GM21423 (cell line): ENCODE data around the gene SH3TC1.

Experiments used
- ATAC-seq: cut with Tn5 transposase; IDR thresholded peaks from one replicate; pipeline ENCODE4 v1.9.1; 2021; ENCODE audit warnings: mild to moderate bottlenecking, moderate library complexity; ENCODE audit not compliant: unreplicated experiment

Gene SH3TC1

GRCh38 chr4:8274066-8274652 lies 75.1 kb downstream of the SH3TC1 start:
- ATAC-seq: no peak

- ATAC-seq: no peak
These were observed 75.9 kb downstream of the SH3TC1 start for GRCh38 chr4:8274765-8275547.

- no peak for ATAC-seq
These were observed 76.4 kb downstream of the SH3TC1 start for GRCh38 chr4:8275548-8275910.

GRCh38 chr4:8276358-8277240 lies 77.5 kb downstream of the SH3TC1 start:
- no peak for ATAC-seq

- ATAC-seq: no peak
These were observed 78.4 kb downstream of the SH3TC1 start for GRCh38 chr4:8277356-8278008.

DNA sequence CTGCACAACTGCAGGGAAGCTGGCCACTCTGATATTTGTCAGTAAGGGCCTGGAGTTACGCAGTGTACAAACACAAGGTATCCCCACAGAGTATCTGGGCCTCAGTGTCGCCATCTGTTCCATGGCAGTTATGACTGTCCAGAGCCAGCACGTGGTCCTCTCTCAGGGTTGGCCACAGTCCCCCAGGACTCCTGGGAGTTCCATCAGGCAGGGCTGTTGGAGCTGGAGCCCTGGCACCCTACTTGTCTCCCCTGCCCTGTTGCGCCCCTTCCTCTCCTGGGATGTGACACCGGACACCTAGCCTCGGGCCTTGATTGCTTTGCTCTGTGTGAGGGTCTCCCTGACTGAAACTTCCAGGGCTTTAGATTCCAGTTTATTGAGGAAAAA lies 78.9 kb downstream of the SH3TC1 start:
- no peak for ATAC-seq

DNA sequence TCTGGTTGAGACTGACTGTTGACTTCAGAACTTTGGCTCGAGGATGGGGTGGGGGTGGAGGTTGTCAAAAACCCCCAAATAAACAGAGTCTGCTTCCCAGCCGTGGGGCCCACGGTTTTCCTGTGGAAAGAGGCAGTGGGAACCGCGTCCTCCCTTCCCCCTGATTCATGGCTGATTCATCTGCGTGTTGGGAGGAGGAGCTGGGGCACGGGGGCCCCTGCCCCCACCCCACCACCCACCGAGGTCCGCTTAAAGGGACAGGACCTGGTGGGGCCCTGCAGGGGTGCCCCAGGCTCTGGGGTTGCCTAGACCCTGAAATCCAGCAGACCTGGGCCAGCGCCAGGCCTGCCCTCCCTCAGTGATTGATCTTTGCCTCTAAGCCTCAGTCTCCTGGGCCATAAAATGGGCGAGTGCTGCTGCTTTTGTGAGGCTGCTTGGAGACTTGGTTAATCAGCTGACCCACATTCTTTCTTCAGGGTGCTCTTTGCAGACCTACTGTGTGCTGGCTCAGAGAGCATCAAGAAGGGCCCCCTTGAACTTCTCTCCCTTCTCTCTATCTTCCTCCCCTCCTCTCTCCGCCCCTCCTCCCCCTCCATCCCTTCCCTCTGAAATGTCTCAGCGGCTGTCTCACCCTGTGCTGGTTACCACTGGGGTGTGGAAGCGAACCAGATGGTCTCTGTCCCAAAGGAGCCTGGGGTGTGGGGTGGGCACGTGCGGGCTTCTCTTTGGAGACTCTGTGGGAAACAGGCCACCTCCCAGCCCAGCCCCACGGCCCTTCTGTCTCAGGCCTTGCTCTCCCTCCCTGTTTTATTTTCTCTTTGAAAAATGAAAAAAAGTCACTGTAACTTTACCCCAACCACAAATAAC lies 79.6 kb downstream of the SH3TC1 start:
- no peak for ATAC-seq

DNA sequence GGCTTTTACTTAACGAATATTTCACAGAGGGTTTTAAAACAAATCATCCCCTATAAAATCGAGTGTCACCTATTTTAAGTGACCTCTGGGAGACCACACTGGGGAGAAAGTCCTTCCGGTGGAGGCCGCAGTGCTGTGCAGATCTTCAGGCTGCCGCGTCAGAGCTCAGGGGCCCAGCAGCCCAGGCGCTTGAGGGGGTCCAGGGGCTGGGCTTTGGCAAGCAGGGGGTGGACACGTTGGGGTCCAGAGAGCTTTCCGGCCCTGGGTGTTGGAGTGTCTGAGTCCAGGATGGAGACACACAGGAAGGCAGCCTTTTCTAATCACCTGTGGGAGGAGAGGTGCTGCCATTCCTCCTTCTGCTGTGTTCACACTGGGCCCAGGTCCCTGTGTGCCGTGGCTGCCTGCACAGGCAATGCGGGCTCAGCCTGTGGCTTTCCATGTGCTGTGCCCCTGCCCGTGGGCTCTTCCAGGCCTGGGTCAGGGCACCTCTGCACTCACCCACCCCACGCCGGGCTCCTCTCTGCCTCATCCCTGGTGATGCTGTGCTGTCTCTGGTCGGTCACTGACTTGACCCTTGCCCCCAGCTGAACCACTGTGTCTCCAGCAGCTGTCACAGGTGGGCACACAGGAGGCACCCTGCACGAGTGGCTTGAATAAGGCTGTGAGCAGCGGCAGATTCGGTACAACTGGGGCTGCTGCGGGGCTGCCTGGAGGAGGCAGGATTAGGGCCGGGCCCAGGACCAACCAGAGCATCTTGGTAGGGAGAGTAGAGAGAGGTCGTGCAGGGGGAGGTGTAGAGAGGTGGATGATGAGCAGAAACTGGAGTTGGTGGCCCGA lies 80.4 kb downstream of the SH3TC1 start:
- ATAC-seq: no peak

DNA sequence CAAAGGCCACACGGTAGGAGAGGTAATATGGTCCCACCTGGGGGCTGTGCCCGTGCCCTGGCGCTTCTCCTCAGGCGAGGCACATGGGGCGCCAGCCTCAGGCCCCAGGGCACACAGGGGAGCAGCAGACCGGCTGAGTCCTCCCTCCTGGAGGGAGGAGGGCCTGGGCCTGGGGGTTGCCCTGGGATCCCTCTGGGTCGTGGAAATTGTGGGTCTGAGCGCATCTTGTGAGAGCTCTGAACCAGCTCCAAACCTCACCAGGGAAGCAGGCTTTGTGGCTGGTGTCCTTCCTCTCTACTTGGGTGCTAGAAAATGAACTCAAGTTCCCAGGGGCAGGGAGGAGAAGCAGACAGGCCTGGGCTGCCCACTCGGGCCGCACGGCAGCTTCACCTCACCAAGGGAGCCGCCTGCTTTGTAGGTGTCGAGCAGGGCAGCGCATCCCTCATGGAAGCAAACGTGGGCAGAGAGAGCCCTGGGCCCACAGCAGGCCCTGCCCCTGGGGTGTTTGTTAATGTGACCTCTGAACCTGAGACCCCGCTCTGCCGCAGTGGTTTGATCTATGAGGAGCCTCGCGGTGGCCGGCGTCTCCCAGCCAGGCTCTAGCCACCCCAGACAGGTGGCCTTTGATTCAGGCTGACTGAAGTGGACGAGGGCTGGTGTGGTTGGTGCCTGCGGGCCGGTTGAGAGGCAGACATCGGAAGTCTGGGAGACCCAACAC lies 81.2 kb downstream of the SH3TC1 start:
- ATAC-seq: no peak

- ATAC-seq: no peak
These were observed 81.9 kb downstream of the SH3TC1 start for GRCh38 chr4:8280876-8281440.

DNA sequence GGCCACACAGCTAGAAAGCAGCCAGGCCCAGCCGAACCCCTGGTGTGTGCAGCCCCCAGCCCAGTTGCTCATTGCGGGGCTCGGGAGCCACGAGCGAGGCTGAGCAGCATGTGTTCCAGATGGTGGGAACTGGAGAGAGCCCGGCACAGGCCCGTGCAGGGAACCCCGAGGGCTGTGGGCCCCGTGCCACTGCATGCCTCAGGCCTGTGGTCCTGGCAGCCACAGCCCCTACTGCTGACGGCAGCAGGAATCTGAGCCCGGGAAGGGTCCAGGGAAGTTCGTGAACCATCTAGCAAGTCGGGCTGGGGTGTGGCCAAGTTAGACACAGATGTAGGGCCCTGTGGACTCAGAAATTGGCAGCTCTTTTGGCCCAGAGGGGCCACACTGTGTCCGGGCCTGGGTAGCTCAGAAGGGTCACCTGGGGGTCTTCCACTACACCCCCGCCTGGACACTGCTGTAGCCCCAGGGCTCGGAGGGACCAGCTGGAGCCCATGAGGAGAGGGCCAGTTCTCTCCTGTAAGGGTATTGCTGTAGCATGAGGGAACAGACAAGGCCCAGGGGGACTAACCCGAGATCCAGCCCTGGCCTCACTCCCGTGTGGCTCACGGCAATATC lies 82.5 kb downstream of the SH3TC1 start:
- no peak for ATAC-seq

GRCh38 chr4:8282134-8282641 lies 83.1 kb downstream of the SH3TC1 start:
- no peak for ATAC-seq

DNA sequence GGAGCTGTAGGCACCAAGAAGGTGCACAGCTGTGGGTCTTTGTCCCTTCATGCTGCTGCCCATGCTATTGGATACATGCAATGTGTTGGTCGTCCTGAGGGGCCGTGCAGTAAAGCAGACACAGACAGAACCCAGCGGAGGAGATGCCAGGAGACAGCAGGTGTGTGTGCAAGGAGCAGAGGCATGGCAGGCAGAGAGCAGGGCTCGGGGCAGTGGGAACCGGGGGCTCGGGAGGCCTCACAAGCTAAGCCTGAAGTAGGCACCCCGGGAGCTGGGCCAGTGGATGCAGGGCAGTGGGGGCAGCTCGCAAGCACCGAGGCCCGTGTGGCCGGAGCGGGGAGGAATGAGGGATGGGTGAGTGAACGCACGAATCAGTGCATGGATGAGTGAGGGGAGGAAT lies 83.7 kb downstream of the SH3TC1 start:
- ATAC-seq: no peak

DNA sequence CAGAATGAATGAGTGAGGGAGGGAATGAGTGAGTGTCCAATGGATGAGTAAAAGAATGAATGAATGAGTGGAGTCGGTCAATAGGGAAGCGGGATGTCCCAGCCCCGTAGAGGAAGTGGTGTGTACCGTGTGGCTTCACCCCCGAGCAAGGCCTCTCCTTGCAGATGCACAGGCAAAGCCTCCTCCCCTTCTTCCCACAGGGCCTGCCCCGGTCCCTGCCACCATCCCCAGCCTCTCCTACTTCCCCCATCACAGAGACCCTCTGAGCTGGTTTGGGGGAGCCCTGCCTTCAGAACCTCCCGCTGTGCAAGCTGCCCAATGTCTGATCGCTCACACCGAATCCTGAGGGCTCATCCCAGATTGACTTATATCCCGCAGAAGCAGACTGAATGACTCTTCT lies 84.1 kb downstream of the SH3TC1 start:
- ATAC-seq: no peak

DNA sequence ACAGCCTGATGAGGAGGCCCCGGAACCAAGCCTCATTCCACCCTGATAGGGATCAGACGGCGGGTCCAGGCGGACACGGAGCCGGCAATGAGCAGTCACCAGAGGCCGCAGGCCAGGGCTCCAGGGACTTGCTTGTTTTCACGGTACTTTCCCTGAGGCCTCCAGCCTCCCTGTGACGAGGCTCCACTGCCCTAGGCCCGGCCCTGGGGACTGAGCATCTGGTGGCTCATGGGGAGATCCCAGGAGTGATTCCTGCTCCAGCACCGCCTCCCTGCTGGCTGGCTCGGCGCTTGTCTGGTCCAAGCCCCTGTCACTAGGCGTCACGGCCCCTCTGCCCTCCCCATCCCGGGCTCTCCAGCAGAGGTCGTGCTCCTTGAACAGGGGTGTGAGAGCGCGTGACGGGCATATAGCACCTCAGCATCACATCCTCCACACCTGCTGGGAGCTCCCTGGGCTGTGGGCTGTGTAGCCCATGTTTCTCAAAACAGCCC lies 84.6 kb downstream of the SH3TC1 start:
- ATAC-seq: no peak

DNA sequence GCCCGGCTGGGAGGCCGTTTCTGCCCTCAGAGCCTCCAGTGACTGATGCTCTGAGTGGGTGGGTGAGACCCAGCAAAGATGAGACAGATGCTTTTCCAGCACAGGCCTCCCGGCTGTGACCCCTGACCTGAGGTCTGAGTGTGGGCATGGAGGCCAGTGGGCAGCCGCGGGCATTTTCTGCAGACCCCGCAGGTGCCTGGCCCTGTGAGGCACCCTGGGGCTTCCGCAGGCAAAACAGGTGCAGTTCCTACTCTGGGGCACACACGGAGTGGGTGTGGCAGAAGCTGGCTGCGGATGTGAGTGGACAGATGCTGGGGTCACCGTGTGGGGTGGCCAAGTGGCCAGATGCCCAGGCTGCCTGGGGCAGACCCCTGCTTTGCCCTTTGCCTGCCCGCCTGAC lies 85.3 kb downstream of the SH3TC1 start:
- no peak for ATAC-seq

- ATAC-seq: no peak
These were observed 86.3 kb downstream of the SH3TC1 start for GRCh38 chr4:8285143-8285975.
